Non-pigmented ciliary epithelial cell (primary cell): Measurements from ENCODE around the gene MYO1D.

Experiments used
- DNase-seq: peaks from one replicate; pipeline ENCODE4 v3.0.0-alpha.2; 2010; ENCODE audit warnings: low read depth

The MYO1D gene

DNA sequence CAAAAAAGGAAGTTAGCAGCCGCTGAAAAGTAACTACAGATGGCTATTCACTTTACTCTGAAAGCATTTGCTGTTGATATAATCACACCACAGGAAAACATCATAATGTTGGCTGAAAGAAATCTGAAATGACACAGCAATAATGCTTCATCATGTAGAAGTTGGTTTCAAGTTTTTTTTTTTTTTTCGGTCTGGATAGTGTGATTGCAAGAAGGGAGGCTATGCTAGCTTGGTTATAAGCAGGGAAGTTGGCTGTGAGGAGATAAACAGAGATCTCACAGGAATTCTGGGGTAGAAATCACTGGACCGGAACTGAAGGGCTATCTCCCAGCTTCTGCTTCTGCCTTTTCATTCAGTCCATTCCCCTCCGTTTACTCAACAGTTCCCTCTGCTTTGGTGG is 57.9 kb downstream of the MYO1D start:
- no peak for DNase-seq

DNA sequence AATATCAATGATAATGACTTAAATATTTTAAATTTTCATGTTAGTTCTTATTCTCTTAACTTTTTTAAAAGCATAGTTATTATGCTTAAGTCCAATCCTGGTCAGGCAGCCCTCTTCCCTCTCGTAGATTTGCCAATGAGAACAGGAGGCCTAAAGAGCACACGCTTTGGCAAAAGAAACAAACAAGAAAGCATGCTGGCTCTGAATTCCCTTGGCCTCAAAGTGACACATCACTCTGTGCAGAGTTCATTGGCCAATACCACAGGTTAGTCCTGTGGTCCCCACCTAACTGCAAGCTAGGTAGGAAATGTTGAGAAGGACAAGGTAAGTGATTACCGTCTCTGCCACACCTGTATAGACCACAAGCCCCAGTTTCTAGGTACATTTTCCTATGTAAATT is 61.5 kb downstream of the MYO1D start:
- DNase-seq, result no peak

DNA sequence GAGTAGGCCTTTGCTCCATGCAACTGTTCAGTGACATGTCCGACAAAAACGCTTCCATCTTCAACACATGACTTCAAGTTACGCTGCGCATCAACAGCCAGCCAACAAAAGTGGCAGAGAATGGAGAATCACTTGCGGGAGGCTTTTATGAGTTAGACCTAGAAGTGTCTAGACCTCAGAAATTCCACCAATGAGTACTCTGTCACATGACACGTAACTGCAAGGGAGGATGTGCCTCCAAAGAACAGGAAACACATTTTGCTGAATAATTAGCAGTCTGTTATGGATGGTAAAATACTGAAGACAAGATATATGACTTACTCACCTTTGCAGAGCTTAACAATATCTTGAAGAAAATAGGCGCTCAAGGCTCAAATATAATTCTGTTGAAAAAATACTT is 62.1 kb downstream of the MYO1D start:
- DNase-seq, result no peak

DNA sequence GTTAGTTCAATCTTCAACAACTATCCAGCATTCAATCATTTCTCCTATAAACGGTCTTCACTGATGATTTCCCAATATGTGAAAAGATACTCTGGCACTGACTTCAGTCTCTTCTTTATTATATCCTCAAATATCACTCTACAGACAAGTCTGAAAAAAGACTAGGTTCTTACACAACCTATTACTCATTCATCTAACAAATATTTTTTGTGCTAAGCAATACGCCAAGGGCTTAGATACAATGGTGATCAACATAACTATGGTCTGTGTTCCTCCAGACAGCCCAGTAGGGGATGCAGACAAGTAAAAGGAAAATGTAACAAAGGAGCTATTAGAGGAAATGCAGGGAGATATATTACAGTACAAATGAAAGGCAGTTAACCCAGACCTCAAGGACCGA is 63.9 kb downstream of the MYO1D start:
- peak; percentile 4 for DNase-seq

DNA sequence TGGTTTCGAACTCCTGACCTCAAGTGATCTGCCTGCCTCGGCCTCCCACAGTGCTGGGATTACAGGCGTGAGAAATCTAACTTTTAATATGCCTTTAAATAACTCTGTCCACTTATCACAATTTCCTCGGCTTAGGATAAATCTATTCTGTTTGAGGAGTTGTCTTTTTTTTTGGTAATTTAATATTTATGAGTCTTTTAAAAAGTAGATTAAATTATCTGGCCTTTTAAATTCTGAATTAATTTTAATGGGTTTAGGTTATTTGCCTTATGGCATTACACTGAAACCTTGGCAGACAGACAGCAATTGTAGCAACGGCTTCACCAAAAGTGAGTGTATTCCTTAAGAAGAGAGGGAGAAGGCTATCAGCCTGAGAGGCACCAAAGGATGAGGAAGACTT is 66.2 kb downstream of the MYO1D start:
- no peak for DNase-seq

DNA sequence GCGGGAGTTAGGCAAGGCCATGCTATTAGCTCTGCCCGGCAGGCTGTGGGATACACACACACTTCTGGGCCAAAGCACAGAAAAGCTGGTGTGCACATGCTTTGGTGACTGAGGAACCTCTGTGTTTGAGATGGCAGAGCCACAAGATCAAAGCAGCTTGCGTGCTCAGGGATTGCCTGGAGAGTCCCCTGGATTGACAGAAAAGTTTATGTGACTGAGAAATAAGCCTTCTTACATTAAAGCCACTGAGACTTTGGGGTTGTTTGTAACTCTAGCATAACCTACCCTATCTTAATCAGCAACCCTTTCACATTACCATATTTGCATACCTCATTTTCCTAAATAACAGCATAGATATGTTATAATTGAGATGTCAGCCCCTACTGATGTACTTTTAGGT is 69.3 kb downstream of the MYO1D start:
- no peak for DNase-seq

DNA sequence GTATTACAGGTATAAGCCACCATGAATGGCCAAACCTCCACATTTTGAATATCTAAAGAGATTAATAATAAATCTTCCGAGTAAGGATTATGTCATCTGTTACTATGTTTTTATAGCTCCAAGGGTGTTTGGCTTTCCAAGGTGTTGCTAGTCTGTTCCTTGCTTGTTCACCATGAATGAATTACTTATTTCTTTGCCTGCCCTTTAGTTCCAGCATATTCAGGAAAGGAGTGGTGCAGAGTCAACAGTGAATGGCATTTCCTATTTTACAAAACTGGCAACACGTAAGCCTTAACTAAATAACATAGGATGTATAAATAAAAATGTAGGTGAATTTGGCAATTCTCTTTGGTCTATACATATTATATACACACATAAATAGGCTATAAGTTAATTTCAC is 70.3 kb downstream of the MYO1D start:
- DNase-seq, result no peak

DNA sequence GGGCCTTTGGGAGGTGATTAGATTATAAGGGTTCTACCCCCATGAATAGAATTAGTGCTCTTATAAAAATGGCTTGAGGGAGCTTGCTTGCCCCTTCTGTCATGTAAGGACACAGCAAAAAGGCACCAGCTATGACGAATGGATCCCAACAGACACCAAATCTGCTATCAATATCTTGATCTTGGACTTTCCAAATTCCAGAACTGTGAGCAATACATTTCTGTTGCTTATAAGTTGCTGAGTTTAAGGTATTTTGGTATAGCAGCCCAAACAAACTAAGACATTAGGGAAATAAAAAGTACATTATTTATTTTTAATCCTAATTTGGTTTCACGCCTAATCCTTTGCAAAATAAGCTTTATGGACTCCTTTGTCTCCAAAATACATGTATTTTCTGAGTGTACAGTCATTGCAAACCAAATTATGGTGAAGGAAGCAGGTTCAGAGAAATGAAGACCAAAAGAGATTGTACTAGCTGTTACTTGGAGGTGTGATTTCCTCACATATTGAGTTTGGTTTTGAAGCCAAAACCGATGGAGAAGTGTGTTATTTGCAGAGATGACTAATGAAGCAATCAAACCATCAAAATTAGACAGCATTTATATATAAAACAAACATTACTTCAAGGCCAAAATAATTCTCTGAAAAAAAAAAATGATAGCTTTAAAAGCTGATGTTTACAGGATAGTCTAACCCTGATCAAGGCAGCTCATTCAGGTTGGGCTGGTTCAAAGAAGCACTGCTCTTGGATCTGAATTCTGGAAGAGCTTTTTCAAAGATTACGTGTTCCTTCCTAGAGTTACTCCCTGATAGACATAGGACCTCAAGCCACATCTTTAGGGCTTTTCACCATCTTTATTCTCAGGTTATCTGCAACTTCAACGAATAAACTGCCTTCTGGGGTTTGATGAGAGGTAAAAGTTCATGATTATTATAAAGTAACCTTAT is 71.6 kb downstream of the MYO1D start:
- DNase-seq, result no peak

DNA sequence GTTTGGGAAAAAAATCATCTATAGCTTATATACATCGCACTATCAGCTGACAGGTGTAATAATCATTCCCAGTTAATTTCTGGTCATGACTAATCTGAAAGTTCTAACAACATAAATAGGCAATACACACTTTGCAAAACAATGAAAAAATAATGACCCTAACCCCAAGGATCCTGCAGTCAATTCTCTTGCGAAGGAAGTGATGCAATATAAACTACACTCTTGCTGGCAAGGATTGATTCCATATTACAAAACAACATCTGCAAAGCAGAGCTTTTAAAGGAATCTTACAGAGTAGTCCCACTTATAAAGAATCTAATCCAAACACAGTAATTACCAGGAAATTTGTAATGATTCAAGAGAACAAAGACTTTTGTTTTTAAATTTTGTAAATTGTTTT is 73.4 kb downstream of the MYO1D start:
- DNase-seq, result no peak

DNA sequence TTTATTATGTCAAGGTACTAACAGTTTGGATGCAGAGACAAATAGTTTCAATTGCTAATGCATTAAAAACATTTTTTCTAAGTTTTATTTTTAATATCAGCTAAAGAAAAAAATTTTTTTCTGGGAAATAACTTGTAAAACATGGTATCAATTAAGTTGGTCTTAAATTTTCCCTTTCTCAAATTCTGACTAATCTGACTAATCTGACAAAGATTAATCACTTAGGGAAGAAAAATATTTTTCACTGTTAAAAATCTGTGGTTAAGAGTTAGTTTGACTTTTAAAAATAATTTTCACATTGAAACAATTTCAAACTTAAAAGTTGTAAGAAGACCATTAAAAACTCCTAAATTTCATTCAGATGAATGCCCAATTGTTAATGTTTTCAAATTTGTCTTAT is 74.6 kb downstream of the MYO1D start:
- DNase-seq, result no peak

DNA sequence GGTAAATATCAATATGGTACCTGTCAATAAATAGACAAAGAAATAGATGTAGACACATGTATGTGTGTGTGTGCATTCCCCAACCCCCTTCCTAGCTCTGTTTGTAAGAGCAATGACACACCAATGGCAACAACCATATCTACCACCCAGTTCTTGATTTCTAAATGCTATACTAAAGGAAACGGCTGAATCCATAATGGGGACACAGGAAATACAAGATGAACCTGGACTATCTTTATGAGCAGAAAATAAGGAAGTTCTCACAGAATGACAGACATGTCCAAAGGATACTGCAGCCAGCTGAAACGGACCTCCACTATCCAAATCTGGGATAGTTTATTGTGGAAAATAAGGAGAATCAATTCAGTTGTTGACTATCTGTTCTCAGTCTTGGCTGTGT is 75.3 kb downstream of the MYO1D start:
- no peak for DNase-seq

DNA sequence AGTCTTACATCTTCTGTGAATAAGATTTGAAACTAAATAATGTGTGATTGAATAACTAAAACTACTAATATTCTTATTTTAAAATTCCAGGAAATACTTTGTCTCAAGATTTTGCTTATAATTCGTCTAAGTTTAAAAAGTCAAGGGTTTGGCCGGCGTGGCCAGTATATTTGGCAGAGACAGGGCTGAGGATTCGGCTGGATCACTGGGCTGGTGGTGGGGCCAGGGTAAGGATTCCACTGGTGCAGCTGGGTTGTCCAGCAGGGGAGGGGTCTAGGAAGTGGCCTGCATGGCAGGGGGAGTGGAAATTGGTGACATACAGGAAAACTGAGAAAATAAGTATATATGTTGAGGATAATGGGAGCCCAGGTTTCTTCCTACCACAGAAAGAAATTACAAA is 75.7 kb downstream of the MYO1D start:
- no peak for DNase-seq

DNA sequence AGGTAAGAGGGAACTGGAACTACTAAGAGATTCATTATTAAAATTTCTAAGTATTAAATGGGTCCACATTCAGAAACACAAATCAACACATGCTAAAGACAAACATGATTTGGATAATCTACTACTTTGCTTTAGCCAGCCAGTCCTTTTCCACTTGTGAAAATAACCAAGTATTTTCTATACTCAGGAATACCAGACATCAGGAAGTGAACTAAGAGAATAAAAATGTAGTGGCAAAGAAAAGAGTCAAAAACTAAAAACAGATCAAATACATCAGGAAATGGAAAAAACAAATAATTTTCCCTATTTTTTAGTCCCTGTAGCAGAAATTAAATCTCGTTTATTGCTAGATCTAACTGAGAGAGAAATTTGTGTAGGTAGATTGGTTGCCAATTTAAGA is 78.0 kb downstream of the MYO1D start:
- DNase-seq, result no peak

DNA sequence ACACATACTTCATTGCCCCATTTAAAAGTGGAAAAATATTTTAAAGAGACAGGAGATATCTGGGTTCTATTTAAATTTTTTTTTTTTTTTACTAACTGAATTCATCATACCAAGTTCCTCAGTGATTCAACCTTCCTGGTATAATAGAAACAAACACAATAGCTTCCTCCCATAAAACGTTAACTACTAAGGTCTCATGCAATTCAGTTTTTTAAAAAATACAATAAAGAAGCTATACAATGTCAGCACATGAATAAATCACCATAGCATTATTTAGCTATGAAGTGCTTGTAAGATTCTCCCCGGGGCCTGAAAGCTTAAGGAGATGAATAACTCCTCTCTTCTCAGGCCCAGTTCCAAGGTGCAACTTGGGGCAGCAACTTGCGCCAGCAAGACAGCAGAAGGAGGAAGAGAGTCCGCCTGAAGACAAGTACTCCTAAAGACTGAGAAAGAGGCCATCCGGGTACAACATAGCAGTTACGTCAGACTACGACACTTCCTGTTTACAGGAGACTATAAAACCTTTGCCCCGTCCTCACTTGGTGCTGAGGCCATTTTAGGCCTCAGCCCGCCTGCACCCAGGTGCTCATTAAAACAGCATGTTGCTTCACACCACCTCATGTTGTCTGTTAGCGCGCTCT is 81.5 kb downstream of the MYO1D start:
- DNase-seq, result no peak

DNA sequence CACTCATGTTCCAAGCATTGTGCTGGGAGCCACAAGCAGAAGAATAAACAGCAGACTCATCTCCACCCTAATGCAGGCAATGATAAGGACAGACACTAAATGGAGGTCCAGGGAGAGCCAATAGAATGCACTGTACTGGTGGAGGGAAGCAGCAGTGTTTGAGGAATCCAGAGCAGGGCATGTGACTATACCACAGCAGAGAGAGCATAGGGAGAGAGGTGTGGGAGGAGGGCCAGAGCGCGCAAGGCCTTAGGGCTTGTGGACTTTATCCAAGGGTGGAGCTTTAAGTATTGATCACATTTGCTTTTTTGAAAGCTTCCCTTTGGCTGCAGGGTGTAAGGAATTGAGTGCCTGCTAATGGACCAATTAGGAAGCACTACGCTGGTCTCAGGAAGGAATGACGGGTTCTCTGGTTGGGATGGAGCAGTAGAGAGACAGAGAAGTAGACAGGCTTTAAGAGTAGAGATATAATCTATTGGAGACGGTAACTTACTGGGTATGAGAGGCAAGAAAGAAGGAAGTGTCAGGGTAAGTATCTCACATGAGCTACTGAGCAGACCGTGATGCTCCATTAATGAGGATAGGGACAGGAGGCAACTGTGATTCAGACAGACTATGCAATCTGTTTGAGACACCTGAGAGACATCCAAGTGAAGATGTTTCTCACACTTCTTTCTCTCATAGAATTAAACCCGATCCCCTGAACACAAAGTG is 82.2 kb downstream of the MYO1D start:
- DNase-seq, result no peak

DNA sequence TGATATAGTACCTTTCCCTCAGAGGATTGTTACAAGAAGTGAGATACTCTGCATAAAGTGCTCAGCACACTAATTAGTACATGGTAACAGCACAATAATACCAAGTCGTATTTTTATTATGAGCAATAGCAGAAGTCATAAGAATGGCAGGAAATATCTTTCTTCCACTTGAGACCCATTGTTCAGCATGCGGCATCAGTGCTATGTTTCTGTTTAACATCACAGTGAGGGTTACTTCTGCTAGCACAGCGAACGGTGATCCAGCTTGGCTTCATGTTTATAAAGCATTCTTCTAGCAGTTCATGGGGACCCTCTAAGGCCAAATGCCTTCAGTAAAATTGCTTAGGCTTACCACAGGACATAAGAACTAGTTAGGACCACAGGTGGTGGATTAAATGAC is 83.1 kb downstream of the MYO1D start:
- no peak for DNase-seq

DNA sequence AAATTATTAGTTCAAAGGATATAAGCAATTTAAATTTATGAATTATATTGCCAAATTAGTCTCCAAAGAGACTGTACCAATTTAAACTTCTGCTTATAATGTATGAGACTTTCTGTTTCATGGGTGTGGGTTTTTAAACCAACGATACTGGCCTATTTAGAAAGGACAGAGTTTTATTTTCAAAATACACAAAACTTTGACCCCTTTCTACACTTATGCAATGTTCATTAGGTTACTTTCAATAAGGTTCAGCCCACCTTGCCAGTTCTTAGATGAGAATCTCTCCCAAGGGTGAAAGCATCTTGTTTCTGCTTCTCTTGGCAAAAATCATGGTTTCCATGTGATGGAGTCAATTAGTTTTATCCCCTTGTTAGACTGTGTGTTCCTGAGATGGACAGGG is 84.7 kb downstream of the MYO1D start:
- no peak for DNase-seq

DNA sequence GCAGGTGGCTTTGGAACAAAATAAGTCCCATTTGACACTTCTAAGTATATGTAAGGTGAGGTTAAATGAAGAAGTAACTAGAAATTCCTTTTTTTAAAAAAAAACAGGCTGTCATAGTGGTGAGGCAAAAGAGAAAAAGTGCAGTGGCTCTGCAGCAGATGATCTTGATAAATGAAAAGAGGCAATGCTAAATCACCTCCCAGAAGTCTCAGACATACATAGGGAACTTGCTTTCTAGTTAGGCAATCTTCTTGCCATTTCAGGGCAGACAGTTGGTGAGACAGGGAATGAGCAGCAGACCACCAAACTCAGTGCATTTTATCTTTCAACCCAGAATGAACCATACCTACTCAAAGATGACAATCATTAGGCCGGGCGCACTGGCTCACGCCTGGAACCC is 90.8 kb downstream of the MYO1D start:
- no peak for DNase-seq

DNA sequence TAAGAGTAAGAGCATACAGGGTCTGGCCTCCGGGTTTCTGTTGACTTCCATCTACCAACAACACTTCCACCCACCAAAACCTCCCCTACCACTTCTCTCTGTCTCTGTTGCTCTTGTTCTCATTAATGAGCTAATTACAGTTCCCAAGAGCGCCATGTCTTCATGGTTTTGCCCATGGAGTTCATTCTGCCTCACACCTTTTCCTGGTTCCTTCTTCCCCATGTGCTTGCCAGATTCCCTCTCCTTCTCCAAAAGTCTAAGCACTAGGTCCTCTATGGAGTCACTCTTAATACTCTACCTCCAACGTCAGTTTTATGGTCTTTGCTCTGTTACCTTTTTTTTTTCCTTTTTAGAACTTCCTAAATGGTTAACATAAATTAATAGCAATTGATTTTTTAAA is 92.8 kb downstream of the MYO1D start:
- DNase-seq, result no peak

DNA sequence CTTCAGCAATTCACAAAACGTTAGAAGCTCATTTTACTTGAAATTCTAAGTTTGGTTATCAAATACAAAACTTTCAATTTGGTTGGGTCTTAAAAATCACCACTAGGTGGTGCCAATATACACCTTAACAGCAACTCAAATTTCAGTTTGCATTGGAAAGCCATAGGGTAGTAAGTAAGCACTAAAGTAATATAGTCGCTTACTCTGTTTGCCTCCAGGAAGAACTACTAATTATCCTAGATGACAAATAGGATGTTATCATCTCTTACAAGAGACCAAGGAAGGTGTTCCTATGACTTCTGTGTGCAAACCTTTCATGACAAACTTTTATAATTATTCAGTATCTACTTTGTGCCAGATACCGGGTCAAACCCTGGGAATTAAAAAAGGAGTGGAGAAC is 93.3 kb downstream of the MYO1D start:
- peak; percentile 28 for DNase-seq

DNA sequence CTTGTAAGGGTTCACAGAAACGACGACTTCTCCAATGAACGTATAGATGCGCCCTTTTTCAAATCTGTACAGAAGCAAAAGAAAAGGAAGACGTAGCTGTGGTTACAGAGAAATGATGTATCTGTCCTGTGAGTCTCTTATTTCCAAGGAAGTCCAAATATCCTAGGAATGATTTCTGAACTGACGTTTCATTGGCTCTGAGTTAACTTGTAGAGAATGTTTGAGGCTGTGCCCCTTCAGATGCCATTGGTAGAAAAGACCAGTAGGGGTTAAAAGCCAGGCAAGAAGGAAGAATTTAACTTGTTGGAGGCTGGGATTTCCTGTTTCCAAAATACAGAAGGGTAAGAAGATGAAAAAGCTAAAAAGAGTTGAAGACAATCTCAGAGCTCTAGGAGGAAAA is 96.2 kb downstream of the MYO1D start:
- DNase-seq, result no peak

DNA sequence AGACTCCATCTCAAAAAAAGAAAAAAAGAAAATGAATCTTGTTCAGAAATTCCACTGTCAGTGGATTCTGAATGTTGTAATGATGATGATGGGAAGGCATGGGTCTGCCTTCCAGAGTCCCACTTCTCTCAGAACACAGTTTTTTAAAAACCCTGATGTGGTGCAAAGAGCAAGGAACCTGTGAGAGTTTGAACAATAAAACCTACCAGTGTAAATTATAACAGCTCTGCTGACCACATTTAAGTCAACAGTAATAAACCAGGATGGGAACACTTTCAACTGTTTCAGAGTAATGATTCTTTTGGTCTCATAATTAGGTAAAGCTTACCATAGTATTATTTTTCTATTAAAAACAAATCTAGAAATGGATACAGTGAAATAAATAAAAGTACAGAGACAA is 99.0 kb downstream of the MYO1D start:
- no peak for DNase-seq

DNA sequence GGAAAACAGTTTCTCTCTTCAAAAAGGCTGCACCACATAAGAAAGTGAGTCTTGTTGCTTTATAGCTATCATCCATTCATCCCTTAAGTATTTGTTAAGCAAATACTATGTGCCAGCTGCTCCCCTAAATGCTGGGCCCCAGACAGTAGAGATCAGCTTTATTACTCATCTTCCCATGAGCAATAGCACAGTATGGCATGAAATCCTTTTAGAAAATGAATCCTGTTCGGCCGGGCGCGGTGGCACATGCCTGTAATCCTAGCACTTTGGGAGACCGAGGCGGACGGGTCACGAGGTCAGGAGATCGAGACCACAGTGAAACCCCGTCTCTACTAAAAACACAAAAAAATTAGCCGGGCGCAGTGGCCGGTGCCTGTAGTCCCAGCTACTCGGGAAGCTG is 99.5 kb downstream of the MYO1D start:
- DNase-seq, result no peak
